ENCODE measurements around the gene KDM3B.

The KDM3B gene

GRCh38 chr5:138448481-138449398 lies 96.3 kb downstream of the KDM3B start:
- no peak overlapping the region for H3K4me2 ChIP-seq (ENCODE audit: low read depth, low read length, poor library complexity, severe bottlenecking)
- no peaks in the 10 kb centered on the region for H3K9me2 ChIP-seq (replicated peaks; ENCODE audit: low read depth, low read length)
- no peaks in the 10 kb centered on the region for H3K9me3 ChIP-seq (ENCODE audit: insufficient read depth, low read depth, low read length)
- no peaks in the 10 kb centered on the region for H3K79me2 ChIP-seq (ENCODE audit: insufficient read depth, low read length)
- no peak for TF ChIP-seq CTCF (conservative IDR thresholded peaks at IDR 0.05; ENCODE audit: low read length)
- TF ChIP-seq EZH2phosphoT487 (IDR thresholded peaks at IDR 0.05; ENCODE audit: borderline replicate concordance) = no peak
- no peaks in the 10 kb centered on the region for H3K27me3 ChIP-seq (ENCODE audit: insufficient read depth, low read length, poor library complexity, severe bottlenecking)
- no peaks in the 10 kb centered on the region for H3K36me3 ChIP-seq (ENCODE audit: insufficient read depth, low read length)
- no peaks in the 10 kb centered on the region for H4K20me1 ChIP-seq (ENCODE audit: insufficient read depth, low read length, poor library complexity, severe bottlenecking)
- H3K9ac ChIP-seq (ENCODE audit: low read depth, low read length, poor library complexity, severe bottlenecking) = no peak overlapping the region
- no peaks in the 10 kb centered on the region for H3F3A ChIP-seq (ENCODE audit: low read depth)
- H3K4me3 ChIP-seq (ENCODE audit: low read length, poor library complexity, severe bottlenecking) = no peak overlapping the region
- no peak overlapping the region for H2AFZ ChIP-seq (ENCODE audit: low read length)
- H3K4me1 ChIP-seq (ENCODE audit: insufficient read depth, low read length, poor library complexity, severe bottlenecking) = peaks cover 3% of the 10 kb centered on the region

- Histone ChIP-seq H3K36me3 (ENCODE audit: insufficient read depth, low read length) (no peaks in the 10 kb centered on the region), H4K20me1 (ENCODE audit: insufficient read depth, low read length, poor library complexity, severe bottlenecking) (no peaks in the 10 kb centered on the region), H3K79me2 (ENCODE audit: insufficient read depth, low read length) (no peaks in the 10 kb centered on the region), H3K9me3 (ENCODE audit: insufficient read depth, low read depth, low read length) (no peaks in the 10 kb centered on the region), H3F3A (ENCODE audit: low read depth) (no peaks in the 10 kb centered on the region), H3K4me3 (ENCODE audit: low read length, poor library complexity, severe bottlenecking) (peak overlapping the region; percentile 50), H3K27me3 (ENCODE audit: insufficient read depth, low read length, poor library complexity, severe bottlenecking) (no peaks in the 10 kb centered on the region), H3K4me2 (ENCODE audit: low read depth, low read length, poor library complexity, severe bottlenecking) (peak overlapping the region; percentile 66), H2AFZ (ENCODE audit: low read length) (peak overlapping the region; percentile 94), H3K4me1 (ENCODE audit: insufficient read depth, low read length, poor library complexity, severe bottlenecking) (peaks cover 3% of the 10 kb centered on the region), H3K9me2 (replicated peaks; ENCODE audit: low read depth, low read length) (no peaks in the 10 kb centered on the region), H3K9ac (ENCODE audit: low read depth, low read length, poor library complexity, severe bottlenecking) (no peak overlapping the region)
- TF ChIP-seq EZH2phosphoT487 (IDR thresholded peaks at IDR 0.05; ENCODE audit: borderline replicate concordance) (no peak), CTCF (conservative IDR thresholded peaks at IDR 0.05; ENCODE audit: low read length) (peak; percentile 90)
Observed at GRCh38 chr5:138449501-138450239, 97.2 kb downstream of the KDM3B start.

- Histone ChIP-seq H3K9me2 (replicated peaks; ENCODE audit: low read depth, low read length) (no peaks in the 10 kb centered on the region), H2AFZ (ENCODE audit: low read length) (no peak overlapping the region), H3K4me1 (ENCODE audit: insufficient read depth, low read length, poor library complexity, severe bottlenecking) (peaks cover 3% of the 10 kb centered on the region), H3K9me3 (ENCODE audit: insufficient read depth, low read depth, low read length) (no peaks in the 10 kb centered on the region), H3K4me3 (ENCODE audit: low read length, poor library complexity, severe bottlenecking) (no peak overlapping the region), H4K20me1 (ENCODE audit: insufficient read depth, low read length, poor library complexity, severe bottlenecking) (no peaks in the 10 kb centered on the region), H3K27me3 (ENCODE audit: insufficient read depth, low read length, poor library complexity, severe bottlenecking) (no peaks in the 10 kb centered on the region), H3K9ac (ENCODE audit: low read depth, low read length, poor library complexity, severe bottlenecking) (no peak overlapping the region), H3K36me3 (ENCODE audit: insufficient read depth, low read length) (no peaks in the 10 kb centered on the region), H3K79me2 (ENCODE audit: insufficient read depth, low read length) (no peaks in the 10 kb centered on the region), H3K4me2 (ENCODE audit: low read depth, low read length, poor library complexity, severe bottlenecking) (no peak overlapping the region), H3F3A (ENCODE audit: low read depth) (no peaks in the 10 kb centered on the region)
- no peak for TF ChIP-seq EZH2phosphoT487 (IDR thresholded peaks at IDR 0.05; ENCODE audit: borderline replicate concordance)
- TF ChIP-seq CTCF (conservative IDR thresholded peaks at IDR 0.05; ENCODE audit: low read length) = no peak
Observed at GRCh38 chr5:138450971-138451370, 98.5 kb downstream of the KDM3B start.
